Endometrial microvascular endothelial cells (primary cell): ENCODE results near the gene LRRC37A2. TPM values are rescaled to one million over a fixed set of nuclear protein-coding genes. Genes with fewer than 3 reads are reported as not detected.
"Not testable (repeated sequence)": the region's sequence is repeated elsewhere in the genome, so short reads cannot be mapped to it uniquely, and the experiment has no call there.

Experiments used
- in situ Hi-C: cut with HindIII; loops from 2 replicates; pipeline ENCODE4 v1.10.0; 2017; ENCODE audit warnings: low sequenced_read_pairs, low pct_unique_long_range_greater_than_20kb; ENCODE audit errors: inconsistent ontology term
- total RNA-seq: library from RNA; depleted of rRNA; stranded (reverse); fragments of >200 nt; gene quantifications from one replicate; pipeline ENCODE4 v1.2.3, GENCODE V29; 2015; ENCODE audit errors: inconsistent ontology term

LRRC37A2 gene
- total RNA-seq = 5.6 TPM

DNA sequence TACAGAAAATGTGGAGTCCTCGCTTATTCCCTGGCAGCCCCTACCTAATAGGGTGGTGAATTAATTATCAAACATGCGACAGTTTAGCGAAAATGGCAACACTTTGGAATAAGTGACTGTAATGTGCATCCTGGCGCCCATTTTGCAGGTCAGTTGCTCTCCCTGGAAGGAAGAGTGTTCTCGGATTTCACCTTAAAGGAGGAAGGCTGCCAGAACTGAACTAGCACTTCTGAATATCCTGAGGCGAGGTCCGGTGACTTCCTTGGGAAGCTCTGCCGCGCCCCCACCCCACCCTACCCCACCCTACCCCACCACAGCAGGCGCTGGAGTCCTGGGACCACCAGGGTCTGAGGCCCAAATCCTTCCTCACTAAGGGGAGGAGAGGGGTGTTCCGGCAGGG, at the start of gene LRRC37A2:
Gene LRRC37A2 (plus strand): TSS at position 301 of the 400 bp plus-strand sequence. CDS start 245 bp downstream, outside the sequence.
- in situ Hi-C loops = not testable (repeated sequence)

DNA sequence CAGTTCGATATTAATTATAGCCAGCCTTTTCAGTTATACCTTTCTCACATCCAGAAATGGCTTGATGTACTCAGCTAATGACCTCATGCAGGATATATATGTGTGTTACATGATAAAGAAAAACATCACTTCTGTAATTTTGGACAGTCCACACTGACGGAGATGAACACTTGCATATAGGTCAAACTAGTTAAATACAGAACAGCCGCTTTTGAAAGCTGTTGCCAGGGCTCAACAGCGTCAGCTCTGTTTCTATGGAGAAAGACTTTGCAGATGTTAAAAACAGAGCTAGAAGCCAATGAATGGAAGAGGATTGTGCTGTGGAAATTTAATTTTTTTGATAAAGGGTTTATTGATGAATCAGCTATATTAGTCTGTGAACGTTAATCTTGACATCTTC, 44.6 kb upstream of the LRRC37A2 start:
- in situ Hi-C loops = not testable (repeated sequence)

DNA sequence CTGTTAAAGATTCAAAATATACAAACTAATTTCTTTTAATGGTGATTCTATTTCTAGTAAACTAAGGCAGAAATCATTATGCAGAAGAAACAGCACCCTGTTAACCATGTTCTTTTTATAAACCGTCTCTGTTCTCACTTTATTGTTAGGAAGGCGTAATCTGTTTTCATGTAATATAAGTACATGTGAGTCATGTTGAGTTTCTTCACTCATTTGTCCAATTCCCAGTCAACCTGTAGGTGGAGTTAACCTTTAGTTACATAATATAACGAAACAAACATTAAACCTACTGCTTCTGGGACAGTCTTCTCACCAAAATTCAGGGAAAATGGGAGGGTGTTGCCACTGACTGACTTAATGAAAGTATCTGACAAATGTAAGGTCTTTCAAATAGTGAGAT, 37.8 kb upstream of the LRRC37A2 start:
- in situ Hi-C loops = not testable (repeated sequence)

- in situ Hi-C loops = not testable (repeated sequence)
These were observed 36.7 kb upstream of the LRRC37A2 start for GRCh38 chr17:46475583-46475982.

GRCh38 chr17:46478823-46479222, 33.4 kb upstream of the LRRC37A2 start:
- in situ Hi-C loops = not testable (repeated sequence)

- in situ Hi-C loops = not testable (repeated sequence)
These were observed 31.0 kb upstream of the LRRC37A2 start for GRCh38 chr17:46481310-46481709.

- in situ Hi-C loops = not testable (repeated sequence)
These were observed 20.2 kb upstream of the LRRC37A2 start for GRCh38 chr17:46492021-46492420.

DNA sequence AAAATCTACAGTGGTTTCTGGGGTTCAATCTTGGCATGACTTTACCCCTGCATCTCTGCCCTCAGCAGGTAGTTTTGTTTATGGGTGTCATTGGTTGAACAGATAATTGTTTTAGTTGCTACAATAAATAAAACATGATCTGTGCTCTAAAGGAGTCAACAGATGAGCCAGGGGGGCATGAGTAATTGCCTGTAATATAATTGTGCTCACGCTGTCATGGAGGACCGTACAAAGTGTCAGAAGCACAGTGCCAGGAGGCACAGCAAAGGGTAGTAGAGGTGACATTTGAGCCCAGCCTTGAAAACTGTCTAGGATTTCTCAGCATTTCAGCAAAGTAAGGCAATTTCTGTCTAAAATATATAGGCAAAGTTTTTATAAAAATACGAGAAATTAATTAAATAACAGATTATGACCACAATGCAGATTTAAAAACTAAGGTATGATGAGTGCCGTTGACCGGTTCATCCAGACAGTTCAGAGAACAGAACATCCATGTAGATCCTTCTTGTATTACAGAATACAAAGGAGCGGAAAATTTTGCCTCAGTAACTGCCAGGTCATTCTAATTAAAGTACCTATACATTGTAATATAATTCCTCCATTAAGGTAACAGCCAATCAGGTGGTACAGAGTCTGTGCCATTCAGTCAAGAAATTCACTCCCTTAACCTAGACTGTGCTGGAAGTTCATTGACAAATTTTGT, 12.7 kb upstream of the LRRC37A2 start:
- in situ Hi-C loops = not testable (repeated sequence)

DNA sequence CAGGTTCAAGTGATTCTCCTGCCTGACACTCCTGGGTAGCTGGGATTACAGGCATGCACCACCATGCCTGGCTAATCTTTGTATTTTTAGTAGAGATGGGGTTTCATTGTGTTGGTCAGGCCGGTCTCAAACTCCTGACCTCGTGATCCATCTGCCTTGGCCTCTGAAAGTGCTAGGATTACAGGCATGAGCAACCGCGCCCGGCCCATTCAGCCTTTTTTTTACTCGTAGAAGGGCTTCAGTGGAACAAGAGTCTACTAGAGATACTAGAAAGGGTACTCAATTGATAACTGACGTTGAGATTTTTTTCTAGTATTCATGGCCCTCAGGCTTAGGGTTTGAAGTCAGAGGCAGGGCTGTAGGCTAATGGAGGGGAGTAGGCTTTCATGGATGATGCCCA, 6.4 kb upstream of the LRRC37A2 start:
- in situ Hi-C loops = not testable (repeated sequence)

DNA sequence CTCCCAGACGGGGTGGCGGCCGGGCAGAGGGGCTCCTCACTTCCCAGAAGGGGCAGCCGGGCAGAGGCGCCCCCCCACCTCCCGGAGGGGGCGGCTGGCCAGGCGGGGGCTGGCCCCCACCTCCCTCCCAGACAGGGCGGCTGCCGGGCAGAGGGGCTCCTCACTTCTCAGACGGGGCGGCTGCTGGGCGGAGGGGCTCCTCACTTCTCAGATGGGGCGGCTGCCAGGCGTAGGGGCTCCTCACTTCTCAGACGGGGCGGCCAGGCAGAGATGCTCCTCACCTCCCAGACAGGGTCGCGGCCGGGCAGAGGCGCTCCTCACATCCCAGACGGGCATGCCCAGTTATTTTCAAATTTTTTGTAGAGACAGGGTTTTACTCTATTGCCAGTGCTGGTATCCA, 22.4 kb downstream of the LRRC37A2 start:
- in situ Hi-C loops = not testable (repeated sequence)

DNA sequence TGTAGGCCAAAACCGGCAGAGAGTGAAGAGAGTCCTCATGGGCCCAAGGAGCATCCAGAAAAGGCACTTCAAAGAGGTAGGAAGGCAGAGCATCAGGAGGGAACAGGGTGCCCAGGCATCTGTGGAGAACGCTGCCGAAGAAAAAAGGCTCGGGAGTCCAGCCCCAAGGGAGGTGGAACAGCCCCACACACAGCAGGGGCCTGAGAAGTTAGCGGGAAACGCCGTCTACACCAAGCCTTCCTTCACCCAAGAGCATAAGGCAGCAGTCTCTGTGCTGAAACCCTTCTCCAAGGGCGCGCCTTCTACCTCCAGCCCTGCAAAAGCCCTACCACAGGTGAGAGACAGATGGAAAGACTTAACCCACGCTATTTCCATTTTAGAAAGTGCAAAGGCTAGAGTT, 36.3 kb downstream of the LRRC37A2 start:
- in situ Hi-C loops = not testable (repeated sequence)

DNA sequence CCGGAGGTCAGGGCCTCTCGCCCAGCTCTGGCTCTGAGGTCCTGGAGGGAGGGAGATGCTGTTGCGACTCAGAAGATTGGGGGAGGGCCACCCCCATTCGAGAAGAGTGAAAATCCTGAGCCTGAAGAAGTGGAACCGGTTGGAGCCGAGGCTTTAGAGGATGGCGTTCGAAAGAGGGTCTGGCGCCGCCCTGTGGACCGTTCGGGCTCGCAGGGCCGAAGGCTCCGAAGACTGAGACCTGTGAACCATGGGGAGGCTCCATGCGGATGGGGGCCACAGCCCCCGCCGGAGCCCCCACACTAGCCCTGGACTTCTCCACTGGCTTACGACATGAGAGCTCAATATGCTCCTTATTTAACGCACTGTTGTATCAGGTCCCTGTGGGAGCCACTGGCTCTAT, 46.9 kb downstream of the LRRC37A2 start:
- in situ Hi-C loops = not testable (repeated sequence)

- in situ Hi-C loops = not testable (repeated sequence)
These were observed 47.8 kb downstream of the LRRC37A2 start for GRCh38 chr17:46560048-46560447.

- in situ Hi-C loops = not testable (repeated sequence)
These were observed 54.0 kb downstream of the LRRC37A2 start for GRCh38 chr17:46566284-46566683.

DNA sequence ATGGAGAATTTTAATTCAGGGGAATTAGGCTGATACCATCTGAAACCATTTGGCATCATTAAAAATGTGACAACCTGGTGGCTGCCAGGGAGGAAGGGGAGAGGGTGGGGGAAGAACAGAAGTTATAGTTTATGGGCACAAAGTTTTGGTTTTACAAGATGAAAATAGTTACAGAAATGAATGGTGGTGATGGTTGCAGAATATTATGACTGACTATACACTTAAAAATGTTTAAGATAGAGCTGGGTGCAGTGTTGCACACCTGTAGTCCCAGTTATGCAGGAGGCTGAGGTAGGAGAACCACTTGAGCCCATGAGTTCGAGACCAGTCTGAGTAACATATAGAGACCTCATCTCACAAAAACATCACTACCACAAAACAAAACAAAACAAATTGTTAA, 54.7 kb downstream of the LRRC37A2 start:
- in situ Hi-C loops = not testable (repeated sequence)

DNA sequence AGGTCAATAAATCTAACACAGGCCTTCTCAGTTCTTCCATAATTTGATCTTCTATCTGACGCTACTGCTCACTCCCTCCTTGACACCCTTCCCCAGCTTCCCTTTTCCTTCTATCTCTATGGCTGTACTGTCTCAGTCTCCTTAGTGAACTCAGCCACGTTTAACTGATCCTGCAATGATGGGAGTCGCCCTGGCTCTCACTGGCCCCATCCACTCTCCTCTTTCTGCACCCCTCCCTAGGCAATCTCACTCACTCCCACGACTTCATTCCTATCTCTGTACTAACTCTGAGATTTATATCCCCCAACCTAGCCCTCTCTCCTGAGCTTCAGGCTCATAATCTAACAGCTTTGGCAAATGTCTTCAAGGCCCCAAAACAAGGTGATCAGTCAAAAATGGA, 59.5 kb downstream of the LRRC37A2 start:
- in situ Hi-C loops = not testable (repeated sequence)

DNA sequence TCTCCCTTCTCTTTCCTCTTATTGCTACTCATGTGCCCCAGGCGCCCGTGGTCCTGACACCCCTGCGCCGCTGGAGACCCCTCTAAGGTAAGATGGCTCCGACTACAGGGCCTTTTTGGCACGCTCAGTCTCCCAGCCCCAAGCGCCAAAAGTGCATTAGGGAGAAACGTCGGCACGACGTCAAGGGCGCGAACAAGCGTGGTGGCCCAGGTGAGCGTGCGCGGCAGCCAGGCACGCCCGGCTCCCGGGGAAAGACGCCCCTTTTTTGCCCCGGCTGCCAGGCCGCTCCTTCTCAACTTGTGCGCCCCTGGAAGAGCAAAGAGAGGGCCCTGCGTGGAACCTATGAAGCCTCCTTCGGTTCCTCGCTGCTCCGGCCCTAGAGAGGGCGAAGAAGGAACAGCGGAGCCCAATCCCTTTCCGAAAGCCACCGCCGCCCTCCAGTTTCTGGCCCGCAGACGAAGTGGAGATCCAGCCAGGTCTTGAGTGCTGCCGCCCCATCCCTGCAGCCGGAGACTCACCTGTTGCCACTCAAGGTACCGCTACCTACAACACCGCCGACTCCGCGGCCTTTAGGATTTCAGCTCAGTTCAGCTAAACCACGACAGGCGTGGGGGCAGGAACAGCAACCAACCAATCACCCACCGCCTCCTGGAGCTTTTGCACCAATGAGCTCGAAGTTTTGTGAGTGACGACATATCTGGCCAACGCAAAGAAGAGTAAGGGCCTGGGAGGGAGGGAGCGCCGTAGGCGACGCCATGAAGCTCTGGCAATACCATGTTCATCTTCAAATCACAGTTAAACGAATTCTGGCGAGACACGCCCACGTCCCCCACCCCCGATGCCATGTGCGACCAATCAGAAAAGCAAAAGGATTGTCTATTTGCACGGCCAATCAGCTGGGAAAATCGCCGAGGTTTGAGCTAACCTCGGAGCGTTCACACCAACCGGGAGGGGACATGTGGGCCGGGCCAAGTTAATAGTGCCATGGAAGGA, 67.1 kb downstream of the LRRC37A2 start, which contains the start of gene ARL17A:
Gene ARL17A (minus strand): TSS at position 609 of the 993 bp plus-strand sequence. CDS start 3,369 bp downstream, outside the sequence.
- in situ Hi-C loops = not testable (repeated sequence)

DNA sequence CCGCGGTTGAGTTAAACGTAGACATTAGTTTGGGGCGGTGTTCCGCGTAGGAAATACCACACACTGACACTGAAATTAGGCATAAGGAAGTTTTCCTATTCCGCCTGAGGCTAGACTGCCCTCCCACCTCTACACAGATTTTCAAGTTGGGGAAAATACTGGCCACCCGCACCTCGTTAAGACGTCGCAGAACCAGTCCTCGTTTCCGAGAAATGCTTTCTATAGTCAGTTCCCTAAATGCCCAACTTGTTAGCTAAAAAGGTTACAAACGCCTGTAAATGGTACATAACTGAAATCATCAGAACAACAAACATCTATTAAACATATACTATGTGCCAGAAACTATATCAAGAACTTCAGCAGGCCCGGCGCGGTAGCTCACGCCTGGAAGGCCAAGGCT, 67.8 kb downstream of the LRRC37A2 start:
- in situ Hi-C loops = not testable (repeated sequence)

DNA sequence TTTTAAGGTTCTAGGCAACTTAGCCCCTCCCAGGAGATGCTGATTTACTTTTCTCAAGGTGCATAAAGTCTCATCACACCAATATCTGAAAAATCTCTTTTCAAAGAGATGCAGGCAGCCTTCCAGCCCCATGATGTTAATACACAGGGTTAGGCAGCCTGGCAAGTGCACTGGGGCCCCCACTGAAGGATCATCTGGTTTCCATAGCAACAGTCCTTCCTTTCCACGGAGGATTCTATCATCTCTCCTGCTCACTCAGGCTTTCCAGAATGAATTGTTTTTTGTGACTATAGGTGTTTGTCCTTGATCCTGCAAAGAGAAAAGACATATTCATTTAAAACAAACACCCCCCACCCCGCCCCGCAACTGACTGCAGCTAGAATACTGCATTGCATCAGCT, 73.2 kb downstream of the LRRC37A2 start:
- in situ Hi-C loops = not testable (repeated sequence)
